Activated T-helper 17 cell treated with anti-CD3 and anti-CD28 coated beads, Interleukin-2, amount 50 U/mL, for 72 hours (primary cell): Measurements from ENCODE around the gene CYP2E1. TPM values are rescaled to one million over a fixed set of nuclear protein-coding genes. Genes with fewer than 3 reads are reported as not detected.
"Not testable (repeated sequence)": the region's sequence is repeated elsewhere in the genome, so short reads cannot be mapped to it uniquely, and the experiment has no call there.

Experiments used
- ATAC-seq: fragments of 150-1000 bp; cut with Tn5 transposase; replicated peaks from 2 replicates; pipeline ENCODE4 v1.10.0; 2021; ENCODE audit warnings: mild to moderate bottlenecking, moderate library complexity
- H3K27ac Mint-ChIP-seq: one replicate; pipeline ENCODE4 v1.8.0; 2022; ENCODE audit warnings: mixed read lengths
- H3K27me3 Mint-ChIP-seq: one replicate; pipeline ENCODE4 v1.8.0; 2022; ENCODE audit warnings: mixed read lengths
- H3K36me3 Mint-ChIP-seq: one replicate; pipeline ENCODE4 v1.8.0; 2022; ENCODE audit warnings: low read depth, mild to moderate bottlenecking, mixed read lengths
- H3K4me1 Mint-ChIP-seq: one replicate; pipeline ENCODE4 v1.8.0; 2022; ENCODE audit warnings: mixed read lengths
- H3K4me3 Mint-ChIP-seq: one replicate; pipeline ENCODE4 v1.8.0; 2022; ENCODE audit warnings: mild to moderate bottlenecking, mixed read lengths
- H3K9me3 Mint-ChIP-seq: one replicate; pipeline ENCODE4 v1.8.0; 2022; ENCODE audit warnings: mixed read lengths
- total RNA-seq, 2 donors: library from RNA; stranded (reverse); gene quantifications; one replicate each; pipeline ENCODE4 v1.2.3, GENCODE V29; 2022

CYP2E1 gene
- total RNA-seq: 1 to 10 TPM; 1.4 to 5.4 TPM

DNA sequence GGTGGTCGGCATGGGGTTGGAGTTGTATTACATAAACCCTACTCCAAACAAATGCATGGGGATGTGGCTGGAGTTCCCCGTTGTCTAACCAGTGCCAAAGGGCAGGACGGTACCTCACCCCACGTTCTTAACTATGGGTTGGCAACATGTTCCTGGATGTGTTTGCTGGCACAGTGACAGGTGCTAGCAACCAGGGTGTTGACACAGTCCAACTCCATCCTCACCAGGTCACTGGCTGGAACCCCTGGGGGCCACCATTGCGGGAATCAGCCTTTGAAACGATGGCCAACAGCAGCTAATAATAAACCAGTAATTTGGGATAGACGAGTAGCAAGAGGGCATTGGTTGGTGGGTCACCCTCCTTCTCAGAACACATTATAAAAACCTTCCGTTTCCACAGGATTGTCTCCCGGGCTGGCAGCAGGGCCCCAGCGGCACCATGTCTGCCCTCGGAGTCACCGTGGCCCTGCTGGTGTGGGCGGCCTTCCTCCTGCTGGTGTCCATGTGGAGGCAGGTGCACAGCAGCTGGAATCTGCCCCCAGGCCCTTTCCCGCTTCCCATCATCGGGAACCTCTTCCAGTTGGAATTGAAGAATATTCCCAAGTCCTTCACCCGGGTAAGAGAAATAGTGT lies at the start of gene CYP2E1:
Gene CYP2E1, plus strand, starts transcription at position 407 of the 632 bp plus-strand sequence. Its CDS starts 33 bp downstream, at position 440.
- no peak within 1 kb of the TSS for H3K27ac Mint-ChIP-seq
- H3K4me1 Mint-ChIP-seq: peaks cover 9% of the 10 kb centered on the region
- H3K9me3 Mint-ChIP-seq: peaks cover 7% of the 10 kb centered on the region
- H3K36me3 Mint-ChIP-seq: no peaks in the 10 kb centered on the region
- peak within 1 kb of the TSS; percentile 75 for H3K4me3 Mint-ChIP-seq
- H3K27me3 Mint-ChIP-seq: peaks cover 16% of the 10 kb centered on the region
- ATAC-seq: no peak

DNA sequence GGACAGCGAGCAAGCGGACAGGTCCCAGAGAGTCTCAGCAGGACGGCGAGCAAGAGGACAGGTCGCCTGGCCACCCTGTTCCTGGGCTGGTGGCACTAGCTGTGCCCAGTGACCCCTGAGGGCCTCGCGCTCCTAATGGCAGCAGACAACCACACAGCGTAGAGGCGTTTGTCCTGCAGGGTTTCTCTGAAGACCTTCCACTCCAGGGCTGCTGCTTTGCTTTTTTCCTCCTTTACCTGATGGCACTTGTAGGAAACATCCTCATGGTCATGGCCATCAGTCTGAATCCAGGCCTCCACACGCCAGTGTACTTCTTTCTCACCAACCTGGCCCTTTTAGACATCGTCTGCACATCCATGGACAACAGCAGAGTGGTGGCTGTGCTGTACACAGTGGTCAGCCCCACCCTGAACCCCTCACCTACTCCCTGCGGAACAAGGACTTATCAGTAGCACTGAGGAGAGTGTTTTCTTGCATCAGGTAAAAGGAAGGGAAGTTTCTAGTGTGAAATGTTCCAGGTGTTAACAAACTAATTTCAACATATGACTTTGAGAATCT lies 46.0 kb upstream of the CYP2E1 start:
- H3K9me3 Mint-ChIP-seq: peaks cover 15% of the 10 kb centered on the region
- H3K27me3 Mint-ChIP-seq: no peaks in the 10 kb centered on the region
- no peak overlapping the region for H3K27ac Mint-ChIP-seq
- H3K4me3 Mint-ChIP-seq: no peak overlapping the region
- no peaks in the 10 kb centered on the region for H3K4me1 Mint-ChIP-seq
- peaks cover 13% of the 10 kb centered on the region for H3K36me3 Mint-ChIP-seq
- no peak for ATAC-seq

DNA sequence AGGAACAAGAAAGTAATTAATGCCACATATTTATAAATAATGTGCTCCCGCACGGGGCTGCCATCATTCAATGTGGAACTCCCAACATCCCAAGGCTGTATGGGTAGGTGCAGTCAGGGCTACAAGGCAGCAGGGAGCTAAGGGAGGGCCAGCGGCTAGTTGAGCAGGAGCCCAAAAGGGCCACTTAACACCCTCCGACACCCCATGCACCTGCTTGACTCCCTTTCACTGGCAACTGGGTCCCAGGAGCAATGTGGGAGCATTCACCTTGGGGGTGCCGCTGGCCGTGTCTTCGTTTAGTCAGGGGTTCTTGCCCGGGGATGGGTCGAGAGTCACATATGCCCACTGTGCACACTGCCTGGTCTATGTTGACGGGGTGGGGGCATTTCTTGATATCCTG lies 45.5 kb upstream of the CYP2E1 start:
- Mint-ChIP-seq H3K27ac (no peak overlapping the region), H3K27me3 (no peaks in the 10 kb centered on the region), H3K9me3 (peaks cover 17% of the 10 kb centered on the region), H3K4me3 (no peak overlapping the region), H3K4me1 (no peaks in the 10 kb centered on the region), H3K36me3 (peaks cover 13% of the 10 kb centered on the region)
- no peak for ATAC-seq

DNA sequence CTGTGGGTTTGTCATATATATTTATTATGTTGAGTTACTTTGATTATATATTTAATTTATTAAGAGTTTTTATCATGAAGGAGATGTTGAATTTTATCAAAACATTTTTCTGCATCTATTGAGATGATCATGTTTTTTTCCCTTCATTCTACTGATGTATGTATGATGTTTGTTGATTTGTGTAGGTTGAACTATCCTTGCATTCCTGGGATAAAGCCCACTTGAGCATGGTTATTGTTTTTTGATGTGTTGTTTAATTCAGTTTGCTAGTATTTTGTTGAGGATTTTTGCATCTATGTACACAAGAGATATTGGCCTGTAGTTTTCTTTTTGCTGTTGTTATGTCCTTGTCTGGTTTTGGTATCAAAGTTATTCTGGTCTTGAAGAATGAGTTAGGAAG lies 42.3 kb upstream of the CYP2E1 start:
- no peak for ATAC-seq
- Mint-ChIP-seq H3K27ac (no peak overlapping the region), H3K4me1 (peaks cover 7% of the 10 kb centered on the region), H3K36me3 (peaks cover 13% of the 10 kb centered on the region), H3K27me3 (no peaks in the 10 kb centered on the region), H3K9me3 (peaks cover 21% of the 10 kb centered on the region), H3K4me3 (no peak overlapping the region)

DNA sequence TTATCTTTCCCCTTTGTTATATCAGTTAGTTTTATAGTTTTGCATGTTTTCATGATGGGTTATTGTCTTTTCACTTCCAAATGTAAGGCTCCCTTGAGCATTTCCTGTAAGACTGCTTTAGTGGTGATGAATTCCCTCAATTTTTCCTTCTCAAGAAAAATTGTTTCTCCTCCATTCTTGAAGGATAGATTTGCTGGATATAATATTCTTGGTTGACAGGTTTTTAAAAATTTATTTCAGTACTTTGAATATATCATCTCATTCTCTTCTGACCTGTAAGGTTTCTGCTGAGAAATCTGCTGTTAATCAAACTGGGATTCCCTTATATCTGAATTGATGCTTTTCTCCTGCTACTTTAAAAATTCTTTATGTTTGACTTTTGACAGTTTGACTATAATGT lies 40.1 kb upstream of the CYP2E1 start:
- ATAC-seq: no peak
- Mint-ChIP-seq H3K4me1 (peaks cover 15% of the 10 kb centered on the region), H3K4me3 (no peak overlapping the region), H3K27ac (no peak overlapping the region), H3K27me3 (no peaks in the 10 kb centered on the region), H3K9me3 (peaks cover 21% of the 10 kb centered on the region), H3K36me3 (peaks cover 19% of the 10 kb centered on the region)

DNA sequence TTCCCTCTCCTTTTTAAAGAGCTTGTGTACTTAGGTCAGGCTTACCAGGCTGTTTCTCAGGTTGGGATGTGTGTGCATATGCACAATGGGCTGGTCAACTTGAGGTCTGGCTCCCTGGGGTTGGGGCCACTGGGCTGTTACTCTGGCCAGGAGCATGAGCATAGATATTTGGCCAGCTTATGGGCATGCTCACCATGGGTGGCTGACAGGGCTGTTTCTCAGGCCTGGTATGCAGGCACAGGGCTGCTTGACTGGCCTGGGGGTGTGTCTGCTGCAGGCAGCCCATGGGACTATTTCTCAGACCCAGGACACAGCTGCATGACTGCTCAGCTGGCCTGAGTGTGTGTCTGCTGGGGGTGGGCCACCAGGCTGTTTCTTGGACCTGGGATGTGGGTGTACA lies 38.8 kb upstream of the CYP2E1 start:
- Mint-ChIP-seq H3K27ac (no peak overlapping the region), H3K36me3 (peaks cover 22% of the 10 kb centered on the region), H3K4me3 (no peak overlapping the region), H3K27me3 (no peaks in the 10 kb centered on the region), H3K4me1 (peaks cover 16% of the 10 kb centered on the region), H3K9me3 (peaks cover 11% of the 10 kb centered on the region)
- no peak for ATAC-seq

DNA sequence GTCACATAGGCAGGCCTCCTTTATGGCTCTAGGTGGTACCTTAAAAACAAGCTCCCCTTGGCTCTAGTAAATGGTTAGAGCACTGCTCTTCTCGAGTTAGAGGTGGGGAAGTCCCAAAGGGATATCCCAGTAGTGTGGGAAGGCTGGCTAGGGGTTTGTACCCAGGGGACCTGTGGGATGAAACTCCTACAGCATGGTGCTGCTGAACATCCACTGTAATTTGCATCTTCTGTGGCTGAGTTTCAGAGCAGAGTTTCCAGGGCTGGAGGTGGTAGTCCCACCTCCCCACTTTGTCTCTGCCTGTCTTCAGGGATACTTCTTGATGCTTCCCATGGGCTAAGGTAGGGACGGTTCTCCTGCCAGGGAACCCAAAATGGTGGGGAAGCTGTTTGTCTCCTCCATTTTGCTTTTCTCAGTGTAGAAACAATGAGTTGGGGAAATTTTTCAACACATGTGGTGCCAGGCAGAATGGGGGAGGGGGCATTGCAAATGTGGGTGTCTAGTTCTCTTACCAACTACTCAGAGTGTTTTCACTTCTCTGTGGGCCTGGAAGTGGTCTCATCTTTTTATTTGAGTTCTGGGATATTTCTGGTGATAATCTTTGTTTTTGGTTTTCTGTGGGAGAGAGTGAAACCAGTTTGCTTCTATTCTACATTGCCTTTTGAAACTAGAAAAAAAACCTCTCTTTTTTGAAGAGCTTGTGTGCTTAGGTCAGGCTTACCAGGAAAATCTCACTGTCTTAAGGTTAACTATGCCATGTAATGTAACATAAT lies 37.2 kb upstream of the CYP2E1 start:
- no peak overlapping the region for H3K27ac Mint-ChIP-seq
- peaks cover 19% of the 10 kb centered on the region for H3K4me1 Mint-ChIP-seq
- H3K27me3 Mint-ChIP-seq: no peaks in the 10 kb centered on the region
- peak; percentile 81 for ATAC-seq
- peak overlapping the region; percentile 42 for H3K4me3 Mint-ChIP-seq
- peaks cover 9% of the 10 kb centered on the region for H3K9me3 Mint-ChIP-seq
- H3K36me3 Mint-ChIP-seq: peaks cover 23% of the 10 kb centered on the region

DNA sequence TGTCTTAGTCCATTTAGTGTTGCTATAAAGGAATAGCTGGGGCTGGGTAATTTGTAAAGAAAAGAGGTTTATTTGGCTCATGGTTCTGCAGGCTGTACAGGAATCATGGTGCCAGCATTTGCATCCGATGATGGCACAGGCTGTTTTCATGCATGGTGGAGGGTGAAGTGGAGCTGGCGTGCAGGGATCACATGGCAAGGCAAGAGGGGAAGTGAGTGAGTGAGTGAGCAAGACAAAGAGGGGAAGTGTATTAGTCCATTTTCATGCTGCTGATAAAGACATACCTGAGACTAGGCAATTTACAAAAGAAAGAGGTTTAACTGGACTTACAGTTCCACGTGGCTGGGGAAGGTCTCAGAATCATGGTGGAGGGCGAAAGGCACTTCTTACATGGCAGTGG lies 33.6 kb upstream of the CYP2E1 start:
- H3K27me3 Mint-ChIP-seq, H3K27ac Mint-ChIP-seq, H3K4me3 Mint-ChIP-seq, ATAC-seq, H3K9me3 Mint-ChIP-seq: not testable (repeated sequence)
- H3K36me3 Mint-ChIP-seq: peaks cover 17% of the 10 kb centered on the region
- H3K4me1 Mint-ChIP-seq: peaks cover 21% of the 10 kb centered on the region

DNA sequence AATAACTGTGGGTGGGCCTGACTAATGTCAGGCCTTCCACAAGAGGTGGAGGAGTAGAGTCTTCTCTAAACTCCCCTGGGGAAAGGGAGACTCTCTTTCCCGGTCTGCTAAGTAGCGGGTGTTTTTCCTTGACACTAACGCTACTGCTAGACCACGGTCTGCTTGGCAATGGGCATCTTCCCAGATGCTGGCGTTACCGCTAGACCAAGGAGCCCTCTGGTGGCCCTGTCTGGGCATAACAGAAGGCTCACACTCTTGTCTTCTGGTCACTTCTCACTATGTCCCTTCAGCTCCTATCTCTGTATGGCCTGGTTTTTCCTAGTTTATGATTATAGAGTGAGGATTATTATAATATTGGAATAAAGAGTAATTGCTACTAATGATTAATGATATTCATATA lies 29.8 kb upstream of the CYP2E1 start:
- not testable (repeated sequence) for ATAC-seq, H3K4me3 Mint-ChIP-seq, H3K9me3 Mint-ChIP-seq, H3K27ac Mint-ChIP-seq, H3K27me3 Mint-ChIP-seq, H3K4me1 Mint-ChIP-seq
- peaks cover 23% of the 10 kb centered on the region for H3K36me3 Mint-ChIP-seq

DNA sequence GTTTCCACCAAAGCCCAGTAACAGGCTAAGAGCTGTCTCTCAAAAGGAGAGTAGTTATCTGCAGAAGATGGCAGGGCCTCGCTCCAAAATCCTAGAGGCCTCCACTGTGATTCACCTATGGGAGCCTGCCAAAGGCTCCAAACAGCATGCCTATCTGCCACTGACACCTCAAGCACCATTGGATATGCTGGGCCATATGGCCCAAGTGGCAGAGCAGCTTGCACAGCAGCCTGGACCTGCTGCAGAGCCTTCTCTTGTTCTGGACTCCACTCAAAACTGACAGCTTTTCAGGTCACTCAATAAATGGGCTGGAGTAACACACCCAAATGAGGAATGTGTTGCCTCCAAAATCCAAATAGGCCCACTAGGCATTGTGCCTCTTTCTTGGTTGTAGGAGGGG lies 28.0 kb upstream of the CYP2E1 start:
- not testable (repeated sequence) for H3K4me1 Mint-ChIP-seq, ATAC-seq, H3K4me3 Mint-ChIP-seq

DNA sequence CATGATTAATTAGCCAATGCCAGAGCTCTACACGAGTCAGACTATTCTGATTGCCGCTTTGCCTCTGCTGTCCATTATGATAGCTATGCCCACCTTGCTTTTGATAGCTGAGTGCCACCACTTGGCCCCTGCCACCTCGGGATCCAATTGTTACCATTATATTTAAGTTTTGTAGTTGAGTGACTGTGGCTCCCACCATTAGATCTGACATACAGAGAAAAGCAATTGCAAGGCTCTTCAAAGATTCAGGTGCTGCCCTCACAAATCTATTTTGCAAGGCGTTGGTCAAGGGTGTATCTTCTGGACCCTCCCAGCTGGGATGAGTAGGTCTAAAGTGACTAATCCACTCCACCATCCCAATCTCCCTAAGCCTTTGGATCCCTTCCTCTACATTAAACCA lies 26.3 kb upstream of the CYP2E1 start:
- H3K27ac Mint-ChIP-seq, ATAC-seq, H3K27me3 Mint-ChIP-seq, H3K4me3 Mint-ChIP-seq, H3K9me3 Mint-ChIP-seq, H3K4me1 Mint-ChIP-seq: not testable (repeated sequence)
- H3K36me3 Mint-ChIP-seq: peaks cover 16% of the 10 kb centered on the region

More for the DNA sequence above, 28.0 kb upstream of the CYP2E1 start:
- H3K27me3 Mint-ChIP-seq, H3K27ac Mint-ChIP-seq, H3K9me3 Mint-ChIP-seq: not testable (repeated sequence)
- H3K36me3 Mint-ChIP-seq: peaks cover 16% of the 10 kb centered on the region

DNA sequence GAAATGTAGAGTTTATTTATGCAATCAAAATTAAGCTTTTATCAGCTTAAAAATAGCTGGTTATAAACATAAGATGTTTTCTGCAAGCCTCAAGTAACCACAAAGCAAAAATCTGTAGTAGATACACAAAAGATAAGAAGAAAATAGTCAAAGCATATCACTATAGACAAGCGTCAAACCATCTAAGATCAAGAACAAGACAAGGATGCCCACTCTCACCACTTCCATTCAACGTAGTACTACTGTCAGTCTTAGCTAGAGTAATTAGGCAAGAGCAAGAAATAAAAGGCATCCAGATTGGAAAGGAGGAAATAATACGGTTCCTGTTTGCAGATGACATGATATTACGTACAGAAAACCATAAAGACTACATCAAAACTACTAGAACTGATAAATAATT lies 17.5 kb upstream of the CYP2E1 start:
- Mint-ChIP-seq H3K36me3 (no peaks in the 10 kb centered on the region), H3K27ac (no peak overlapping the region), H3K27me3 (no peaks in the 10 kb centered on the region), H3K4me3 (no peak overlapping the region), H3K4me1 (no peaks in the 10 kb centered on the region), H3K9me3 (peaks cover 8% of the 10 kb centered on the region)
- ATAC-seq: no peak

DNA sequence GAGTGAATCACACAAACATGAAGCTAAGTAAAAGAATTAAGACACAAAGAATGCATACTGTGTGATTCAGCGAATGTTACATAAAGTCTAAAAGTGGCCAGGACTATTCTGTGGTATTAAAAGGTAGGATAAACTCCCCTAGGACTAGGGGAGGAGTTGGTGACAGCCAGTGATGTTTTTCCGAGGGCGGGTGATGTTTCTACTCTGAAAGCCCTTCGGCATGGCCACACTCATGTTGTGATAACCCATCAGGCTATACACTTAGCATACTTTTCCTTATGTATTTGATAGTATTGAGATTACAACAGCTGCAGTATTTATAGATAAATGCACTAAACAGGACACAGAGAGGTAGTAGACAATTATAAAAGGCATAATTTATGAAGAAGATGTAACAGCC lies 15.8 kb upstream of the CYP2E1 start:
- no peak for ATAC-seq

DNA sequence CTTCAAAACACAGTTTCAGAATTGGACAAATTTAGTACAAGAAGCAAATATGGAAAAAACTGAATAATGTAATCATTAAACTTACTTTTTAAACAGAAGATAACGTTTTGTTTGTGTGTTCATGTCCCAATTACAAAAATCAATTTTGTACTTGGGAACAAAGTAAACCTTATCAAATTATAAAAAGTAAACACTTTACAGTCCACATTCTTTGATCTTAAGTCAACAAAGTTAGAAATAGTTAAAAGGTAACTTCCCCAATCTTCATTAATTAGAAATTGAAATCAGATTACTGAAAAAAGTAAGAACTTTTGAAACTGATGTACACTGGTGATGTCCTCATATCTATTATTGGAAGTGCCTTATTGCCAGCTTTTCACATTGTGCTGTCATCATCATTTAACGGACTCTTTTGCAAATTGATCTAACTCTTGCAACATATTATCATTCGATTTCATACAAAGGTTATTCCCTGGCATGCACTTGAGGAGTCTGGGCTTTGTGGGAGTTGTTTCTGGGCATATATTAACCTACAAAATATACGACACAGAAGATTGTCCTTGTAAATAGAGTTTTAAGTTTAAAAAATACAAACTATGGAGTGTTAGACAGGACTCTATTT lies 15.1 kb upstream of the CYP2E1 start:
- Mint-ChIP-seq H3K27ac (no peak overlapping the region), H3K27me3 (no peaks in the 10 kb centered on the region)

More for the DNA sequence above, 15.8 kb upstream of the CYP2E1 start:
- H3K9me3 Mint-ChIP-seq: peaks cover 8% of the 10 kb centered on the region
- H3K36me3 Mint-ChIP-seq: peaks cover under 1% of the 10 kb centered on the region
- no peaks in the 10 kb centered on the region for H3K4me1 Mint-ChIP-seq
- H3K4me3 Mint-ChIP-seq: no peak overlapping the region
- H3K27me3 Mint-ChIP-seq: no peaks in the 10 kb centered on the region
- no peak overlapping the region for H3K27ac Mint-ChIP-seq

DNA sequence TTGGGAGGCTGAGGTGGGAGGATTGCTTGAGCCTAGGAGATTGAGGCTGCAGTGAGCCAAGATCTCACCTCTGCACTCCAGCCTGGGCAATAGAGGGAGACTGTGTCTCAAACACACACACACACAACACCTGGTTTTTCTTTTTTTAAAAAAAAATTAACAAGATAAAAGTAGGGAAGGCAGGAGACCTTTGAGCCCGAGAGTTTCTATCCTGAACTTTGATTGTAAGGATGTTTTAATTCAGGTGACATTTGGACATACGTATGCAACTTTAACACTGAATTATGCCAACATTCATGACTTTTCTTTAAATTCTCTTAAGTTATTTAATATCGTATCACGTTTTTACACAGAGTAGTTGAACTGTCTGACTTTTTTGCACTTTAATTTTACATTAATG lies 11.7 kb upstream of the CYP2E1 start:
- H3K36me3 Mint-ChIP-seq: peaks cover 6% of the 10 kb centered on the region
- no peak overlapping the region for H3K27ac Mint-ChIP-seq
- H3K27me3 Mint-ChIP-seq: no peaks in the 10 kb centered on the region
- H3K4me1 Mint-ChIP-seq: no peaks in the 10 kb centered on the region
- H3K9me3 Mint-ChIP-seq: no peaks in the 10 kb centered on the region
- no peak for ATAC-seq
- no peak overlapping the region for H3K4me3 Mint-ChIP-seq

More for the DNA sequence above, 15.1 kb upstream of the CYP2E1 start:
- peaks cover 6% of the 10 kb centered on the region for H3K36me3 Mint-ChIP-seq
- no peak for ATAC-seq
- H3K4me3 Mint-ChIP-seq: no peak overlapping the region
- H3K4me1 Mint-ChIP-seq: no peaks in the 10 kb centered on the region
- H3K9me3 Mint-ChIP-seq: peaks cover 8% of the 10 kb centered on the region
